HEK293 (cell line): Measurements from ENCODE around the gene TAF8.

Experiments used
- CTCF ChIA-PET: fragments of 350-600 bp; formaldehyde crosslinking; extraction: SDS; loops from one replicate; lab custom pipeline; 2021; ENCODE audit warnings: antibody characterized with exemption; lab: Yijun Ruan, JAX
- POLR2A ChIA-PET: fragments of 300-600 bp; formaldehyde crosslinking; extraction: SDS; loops from one replicate; lab custom pipeline; 2020; ENCODE audit warnings: antibody characterized with exemption, inconsistent platforms; lab: Yijun Ruan, JAX
- H3K27ac ChIP-seq: fragments of 200-500 bp; sonication (Bioruptor generic); 2 replicates; pipeline ENCODE4 v1.5.1; 2014; ENCODE audit warnings: low read depth, low read length, control low read depth, inconsistent platforms; ENCODE audit errors: extremely low read depth
- H3K36me3 ChIP-seq, 2 experiments: fragments of 200-500 bp in 1 of 2; sonication (Bioruptor generic) in 1 of 2; 1 replicate in 1 of 2; 2 replicates in 1 of 2; pipeline ENCODE4 v1.5.1; 2014 to 2017; ENCODE audit warnings: inconsistent platforms in 2 of 2, low read length in 2 of 2; ENCODE audit not compliant: control insufficient read depth in 2 of 2, insufficient read depth in 1 of 2
- H3K4me1 ChIP-seq: fragments of 200-500 bp; sonication (Bioruptor generic); 2 replicates; pipeline ENCODE4 v1.5.1; 2014; ENCODE audit warnings: mild to moderate bottlenecking, low read length, inconsistent platforms; ENCODE audit not compliant: control insufficient read depth, insufficient read depth
- H3K4me3 ChIP-seq: 2 replicates; pipeline ENCODE4 v1.5.1; 2011; ENCODE audit warnings: low read depth, mild to moderate bottlenecking, control low read depth, low read length, moderate library complexity
- H3K9me3 ChIP-seq: fragments of 200-500 bp; sonication (Bioruptor generic); 2 replicates; pipeline ENCODE4 v1.5.1; 2014; ENCODE audit warnings: low read depth, low read length, inconsistent platforms; ENCODE audit not compliant: control insufficient read depth, insufficient read depth
- BCL11A ChIP-seq: fragments of 450-650 bp; formaldehyde crosslinking; IDR thresholded peaks from 2 replicates; pipeline ENCODE4 v1.5.1; 2016; ENCODE audit warnings: low read depth, missing biosample characterization, missing genetic modification characterization
- GLIS2 ChIP-seq: fragments of 450-650 bp; formaldehyde crosslinking; IDR thresholded peaks from 2 replicates; pipeline ENCODE4 v1.5.1; 2016; ENCODE audit warnings: missing biosample characterization, missing genetic modification characterization
- SP3 ChIP-seq: fragments of 450-650 bp; formaldehyde crosslinking; IDR thresholded peaks from 2 replicates; pipeline ENCODE4 v1.5.1; 2016; ENCODE audit warnings: missing biosample characterization, missing genetic modification characterization
- ZBTB21 ChIP-seq: fragments of 450-650 bp; formaldehyde crosslinking; IDR thresholded peaks from 2 replicates; pipeline ENCODE4 v1.5.1; 2017; ENCODE audit warnings: missing biosample characterization, missing genetic modification characterization
- ZFHX2 ChIP-seq: fragments of 450-650 bp; formaldehyde crosslinking; conservative IDR thresholded peaks from 2 replicates; pipeline ENCODE4 v1.5.1; 2016; ENCODE audit warnings: missing biosample characterization, missing genetic modification characterization
- ZFP69B ChIP-seq: fragments of 450-650 bp; formaldehyde crosslinking; IDR thresholded peaks from 2 replicates; pipeline ENCODE4 v1.5.1; 2016; ENCODE audit warnings: missing biosample characterization, missing genetic modification characterization
- ZNF10 ChIP-seq: fragments of 450-650 bp; formaldehyde crosslinking; IDR thresholded peaks from 2 replicates; pipeline ENCODE4 v1.5.1; 2017; ENCODE audit warnings: missing biosample characterization, missing genetic modification characterization
- ZNF114 ChIP-seq: fragments of 450-650 bp; formaldehyde crosslinking; IDR thresholded peaks from 2 replicates; pipeline ENCODE4 v1.5.0; 2017; ENCODE audit warnings: missing biosample characterization, missing genetic modification characterization
- ZNF132 ChIP-seq: fragments of 450-650 bp; formaldehyde crosslinking; IDR thresholded peaks from 2 replicates; pipeline ENCODE4 v1.5.1; 2017; ENCODE audit warnings: missing biosample characterization, missing genetic modification characterization, borderline replicate concordance
- ZNF140 ChIP-seq: fragments of 450-650 bp; formaldehyde crosslinking; IDR thresholded peaks from 2 replicates; pipeline ENCODE4 v1.5.1; 2016; ENCODE audit warnings: missing biosample characterization, missing genetic modification characterization
- ZNF169 ChIP-seq: fragments of 450-650 bp; formaldehyde crosslinking; IDR thresholded peaks from 2 replicates; pipeline ENCODE4 v1.5.1; 2016; ENCODE audit warnings: missing biosample characterization, missing genetic modification characterization
- ZNF174 ChIP-seq: fragments of 450-650 bp; formaldehyde crosslinking; IDR thresholded peaks from 2 replicates; pipeline ENCODE4 v1.5.0; 2017; ENCODE audit warnings: missing biosample characterization, mild to moderate bottlenecking, missing genetic modification characterization
- ZNF184 ChIP-seq: fragments of 450-650 bp; IDR thresholded peaks from 2 replicates; pipeline ENCODE4 v1.5.1; 2018; ENCODE audit warnings: missing biosample characterization, mild to moderate bottlenecking, missing genetic modification characterization
- ZNF202 ChIP-seq: fragments of 450-650 bp; formaldehyde crosslinking; IDR thresholded peaks from 2 replicates; pipeline ENCODE4 v1.5.1; 2016; ENCODE audit warnings: missing biosample characterization, missing genetic modification characterization, borderline replicate concordance
- ZNF211 ChIP-seq: fragments of 450-650 bp; formaldehyde crosslinking; IDR thresholded peaks from 2 replicates; pipeline ENCODE4 v1.5.1; 2016; ENCODE audit warnings: low read depth, missing biosample characterization, missing genetic modification characterization
- ZNF221 ChIP-seq: fragments of 450-650 bp; formaldehyde crosslinking; IDR thresholded peaks from 2 replicates; pipeline ENCODE4 v1.5.1; 2017; ENCODE audit warnings: missing biosample characterization, missing genetic modification characterization, borderline replicate concordance
- ZNF239 ChIP-seq: fragments of 450-650 bp; formaldehyde crosslinking; IDR thresholded peaks from 2 replicates; pipeline ENCODE4 v1.5.1; 2016; ENCODE audit warnings: missing biosample characterization, missing genetic modification characterization
- ZNF416 ChIP-seq: fragments of 450-650 bp; formaldehyde crosslinking; IDR thresholded peaks from 2 replicates; pipeline ENCODE4 v1.5.1; 2016; ENCODE audit warnings: missing biosample characterization, missing genetic modification characterization
- ZNF423 ChIP-seq: fragments of 450-650 bp; formaldehyde crosslinking; IDR thresholded peaks from 2 replicates; pipeline ENCODE4 v1.5.1; 2016; ENCODE audit warnings: missing biosample characterization, missing genetic modification characterization
- ZNF610 ChIP-seq: fragments of 450-650 bp; formaldehyde crosslinking; IDR thresholded peaks from 2 replicates; pipeline ENCODE4 v1.5.1; 2016; ENCODE audit warnings: missing biosample characterization, missing genetic modification characterization, borderline replicate concordance
- ZNF623 ChIP-seq: fragments of 450-650 bp; formaldehyde crosslinking; IDR thresholded peaks from 2 replicates; pipeline ENCODE4 v1.5.1; 2016; ENCODE audit warnings: missing biosample characterization, missing genetic modification characterization
- ZNF664 ChIP-seq: fragments of 450-650 bp; formaldehyde crosslinking; IDR thresholded peaks from 2 replicates; pipeline ENCODE4 v1.5.1; 2016; ENCODE audit warnings: missing biosample characterization, missing genetic modification characterization

Gene TAF8

DNA sequence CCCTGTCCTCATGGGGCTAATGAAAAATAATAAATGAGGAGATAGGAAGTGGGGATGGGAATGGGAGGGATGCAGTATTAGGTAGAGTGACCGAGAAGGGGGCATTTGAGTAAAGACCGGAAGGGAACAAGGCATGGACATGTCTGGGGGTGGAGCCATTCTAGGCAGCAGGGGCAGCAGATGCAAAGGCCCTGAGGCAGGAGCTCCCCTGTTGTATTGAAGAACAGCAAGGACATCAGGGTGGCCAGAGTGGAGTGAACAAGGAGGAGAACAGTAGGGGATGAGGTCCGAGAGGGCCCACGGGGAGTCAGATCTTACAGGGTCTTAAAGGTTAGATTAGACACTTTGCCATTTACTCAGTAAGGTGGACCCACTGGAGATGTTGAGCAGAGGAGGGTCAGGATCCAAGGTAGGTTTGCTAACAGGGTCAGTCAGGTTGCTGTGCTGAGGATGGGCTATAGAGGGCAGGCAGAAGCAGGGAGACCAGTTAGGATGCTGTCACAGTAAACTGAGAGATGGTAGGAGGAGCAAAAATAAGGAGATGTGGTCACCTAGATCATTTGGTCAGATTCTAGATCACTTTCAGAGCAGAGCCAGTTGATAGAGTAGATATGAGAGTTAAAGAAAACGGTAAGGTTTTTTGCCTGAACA is 18.7 kb downstream of the TAF8 start:
- ChIA-PET CTCF (interaction anchor here (1.3 to 1.8 kb wide), 2 partner anchors 162 to 479 kb away, joined by 4 to 5 read pairs; no protein-coding TSS in a partner anchor), POLR2A (no interaction called here)
- Histone ChIP-seq H3K4me3 (no peak overlapping the region), H3K36me3 (peaks cover 41 to 81% of the 10 kb centered on the region in 2 experiments), H3K27ac (no peak overlapping the region), H3K4me1 (no peaks in the 10 kb centered on the region), H3K9me3 (no peaks in the 10 kb centered on the region)
- TF ChIP-seq ZNF221 (tag by site-specific recombination) (no peak), ZNF623 (peak; percentile 92), ZNF239 (tag by site-specific recombination) (no peak)

DNA sequence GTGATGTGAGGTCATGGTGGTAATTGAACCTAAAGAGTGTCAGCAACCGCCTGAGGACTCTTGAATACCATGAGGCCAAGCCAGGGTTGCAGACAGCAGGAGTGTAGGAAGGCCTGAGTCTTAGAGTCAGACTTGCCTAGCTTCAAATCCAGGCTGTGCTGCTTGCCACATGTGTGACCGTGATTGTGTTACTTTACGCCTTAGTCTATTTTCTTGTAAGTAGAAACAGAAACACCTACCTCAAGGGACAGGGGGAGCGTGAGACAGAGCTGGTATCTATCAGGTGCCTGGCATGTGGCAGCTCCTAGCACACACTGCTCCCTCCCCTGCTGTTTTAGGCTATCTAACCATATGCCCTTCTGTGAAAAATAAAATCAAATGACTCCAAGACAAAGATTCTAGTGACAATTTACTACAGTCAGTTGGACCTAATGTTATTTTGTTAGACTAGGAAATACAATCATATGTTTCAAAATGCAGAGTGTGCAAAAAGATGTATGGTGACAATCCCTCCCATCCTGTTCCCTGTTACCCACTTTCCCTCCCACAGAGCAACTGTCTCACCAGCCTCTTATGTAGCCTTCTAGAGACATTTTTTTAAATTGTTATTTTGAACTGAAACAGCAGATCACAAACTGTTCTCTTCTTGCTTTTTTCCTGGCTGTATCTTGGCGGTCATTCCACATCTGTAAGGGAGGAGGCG is 21.7 kb downstream of the TAF8 start:
- CTCF ChIA-PET: interaction anchor here (0.6 to 4.0 kb wide), 6 partner anchors 16 to 476 kb away, joined by 3 to 57 read pairs (median 9); partner anchors contain the start of gene MRPS10

DNA sequence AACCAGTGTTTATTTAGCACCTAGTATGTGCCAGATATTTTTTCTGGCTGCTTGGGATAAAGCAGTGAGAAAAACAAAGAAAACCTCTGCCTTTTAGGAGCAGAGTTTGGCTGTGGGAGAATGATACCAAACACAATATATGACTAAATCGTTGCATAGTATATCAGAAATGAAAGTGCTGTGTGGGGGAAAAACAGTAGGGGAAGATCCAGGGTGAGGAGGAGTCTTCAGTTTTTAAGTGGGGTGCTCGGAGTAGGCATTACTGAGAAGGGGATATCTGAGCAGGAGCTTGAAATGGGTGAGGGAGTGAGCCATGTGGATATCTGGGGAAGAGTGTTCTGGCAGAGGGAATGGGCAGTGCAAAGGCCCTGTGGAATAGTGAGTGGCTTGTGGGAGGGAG is 23.0 kb downstream of the TAF8 start:
- ChIA-PET CTCF (interaction anchor here (0.6 to 4.0 kb wide), 14 partner anchors 12 to 705 kb away, joined by 3 to 57 read pairs (median 6); partner anchors contain the start of genes MED20 and MRPS10), POLR2A (interaction anchor here (0.6 to 1.5 kb wide), 3 partner anchors 21 to 139 kb away, joined by 3 to 5 read pairs (median 4); no protein-coding TSS in a partner anchor)
- Histone ChIP-seq H3K27ac (no peak overlapping the region), H3K4me3 (no peak overlapping the region), H3K9me3 (no peaks in the 10 kb centered on the region), H3K36me3 (peaks cover 28 to 79% of the 10 kb centered on the region in 2 experiments), H3K4me1 (no peaks in the 10 kb centered on the region)
- TF ChIP-seq SP3: no peak
- TF ChIP-seq ZNF202 (tag by site-specific recombination): no peak
- TF ChIP-seq ZNF623: peak; percentile 84
- TF ChIP-seq ZNF132 (tag by site-specific recombination): no peak
- TF ChIP-seq ZNF416 (tag by site-specific recombination): no peak
- TF ChIP-seq ZNF664 (tag by site-specific recombination): peak; percentile 79
- TF ChIP-seq BCL11A (tag by site-specific recombination): no peak
- TF ChIP-seq ZFP69B: no peak

More for the DNA sequence above, 21.7 kb downstream of the TAF8 start:
- Histone ChIP-seq H3K4me1 (no peaks in the 10 kb centered on the region), H3K4me3 (no peak overlapping the region), H3K9me3 (no peaks in the 10 kb centered on the region), H3K36me3 (peaks cover 26 to 79% of the 10 kb centered on the region in 2 experiments), H3K27ac (no peak overlapping the region)
- POLR2A ChIA-PET: interaction anchor here (1.5 kb wide), 1 partner anchor 19 kb away, joined by 4 read pairs; no protein-coding TSS in a partner anchor
- no peak for TF ChIP-seq ZFHX2
- TF ChIP-seq ZNF211: no peak
- no peak for TF ChIP-seq ZNF10 (tag by site-specific recombination)
- no peak for TF ChIP-seq ZNF169 (tag by site-specific recombination)
- TF ChIP-seq ZNF423 (tag by site-specific recombination): no peak
- TF ChIP-seq ZNF174 (tag by site-specific recombination): no peak
- no peak for TF ChIP-seq GLIS2 (tag by site-specific recombination)
- TF ChIP-seq ZBTB21 (tag by site-specific recombination): no peak
- no peak for TF ChIP-seq ZNF140
- TF ChIP-seq ZNF114 (tag by site-specific recombination): no peak
- TF ChIP-seq ZNF184 (tag by site-specific recombination): no peak
- TF ChIP-seq ZNF610 (tag by site-specific recombination): no peak
